HG03442 (cell line): ENCODE measurements around the gene GOLT1A.

Source experiments
- ATAC-seq: cut with Tn5 transposase; IDR thresholded peaks from one replicate; pipeline ENCODE4 v1.9.1; 2021; ENCODE audit warnings: mild to moderate bottlenecking, moderate library complexity; ENCODE audit not compliant: unreplicated experiment

Gene GOLT1A

DNA sequence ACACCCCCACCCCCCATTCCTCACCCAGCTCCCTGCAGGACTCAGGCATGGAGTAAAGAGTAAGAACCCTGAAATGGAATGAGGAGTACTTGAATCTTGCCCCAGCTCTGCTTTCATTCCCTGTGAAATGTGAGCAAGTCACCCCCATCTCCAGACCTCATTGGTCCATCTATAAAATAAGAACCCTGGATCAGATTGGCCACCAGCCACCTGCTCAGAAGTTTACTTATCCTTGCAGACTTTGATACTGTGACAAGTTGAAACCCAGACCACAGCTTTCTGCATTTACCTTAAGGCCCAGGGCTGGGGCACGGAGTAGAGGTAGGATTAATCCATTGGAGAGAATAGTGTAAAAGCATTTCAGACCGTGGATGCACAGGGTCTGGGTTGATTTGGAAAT lies 19.7 kb downstream of the GOLT1A start:
- no peak for ATAC-seq

DNA sequence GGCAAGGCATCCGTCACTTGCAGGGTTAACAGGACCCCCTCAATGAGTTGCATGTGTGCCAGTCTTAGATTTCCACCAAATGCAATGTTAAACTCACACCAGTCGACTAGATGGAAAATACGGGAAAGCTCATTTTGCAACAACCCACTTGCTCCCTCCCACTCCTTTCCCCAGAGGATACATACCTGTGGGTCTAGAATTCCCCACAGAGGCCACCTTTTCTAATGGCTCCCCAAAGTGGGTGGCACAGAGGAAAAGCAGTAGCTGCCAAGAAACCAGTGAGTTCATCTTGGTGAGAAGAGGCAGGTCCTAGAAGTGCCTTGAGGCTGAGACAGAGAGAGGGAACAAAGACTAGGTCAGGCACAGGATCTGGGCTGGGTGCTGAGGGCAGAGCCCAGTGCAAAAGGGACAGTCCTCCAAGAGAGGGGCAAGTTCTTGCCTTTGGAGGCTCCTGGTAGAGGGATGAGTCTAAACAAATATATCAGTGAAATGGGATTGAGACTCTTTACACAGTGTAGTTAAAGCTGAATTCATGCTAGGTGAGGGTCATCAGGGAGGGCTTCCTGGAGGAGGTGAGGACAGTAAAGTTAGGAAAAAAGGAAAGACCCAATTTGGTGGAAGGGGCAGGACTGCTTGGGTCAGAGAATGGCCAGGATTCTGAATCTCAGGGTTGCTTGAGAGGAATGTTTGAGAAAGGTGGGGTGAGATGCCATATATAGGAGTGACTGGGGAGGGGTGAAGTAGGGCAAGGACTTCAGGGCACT lies 21.0 kb downstream of the GOLT1A start:
- ATAC-seq, result no peak

DNA sequence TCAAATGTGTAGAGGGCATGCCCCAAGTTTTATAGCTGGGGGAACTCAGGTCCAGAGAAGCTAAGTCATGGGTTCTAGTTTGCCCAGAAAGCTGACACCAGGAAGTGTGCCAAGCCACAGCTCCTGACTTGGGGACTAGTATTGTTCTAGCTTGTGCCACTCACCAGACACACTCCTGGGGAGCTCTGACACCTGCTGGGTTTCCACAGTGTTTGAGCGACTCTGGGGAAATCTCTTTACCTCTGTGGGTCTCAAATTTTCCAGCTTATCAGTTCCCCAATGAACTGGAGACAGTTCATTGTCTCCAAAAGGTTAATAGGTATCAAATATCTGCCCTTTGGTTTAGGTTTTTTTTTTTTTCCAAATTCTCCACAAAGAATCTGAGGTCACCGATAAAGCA lies 21.7 kb downstream of the GOLT1A start:
- no peak for ATAC-seq

DNA sequence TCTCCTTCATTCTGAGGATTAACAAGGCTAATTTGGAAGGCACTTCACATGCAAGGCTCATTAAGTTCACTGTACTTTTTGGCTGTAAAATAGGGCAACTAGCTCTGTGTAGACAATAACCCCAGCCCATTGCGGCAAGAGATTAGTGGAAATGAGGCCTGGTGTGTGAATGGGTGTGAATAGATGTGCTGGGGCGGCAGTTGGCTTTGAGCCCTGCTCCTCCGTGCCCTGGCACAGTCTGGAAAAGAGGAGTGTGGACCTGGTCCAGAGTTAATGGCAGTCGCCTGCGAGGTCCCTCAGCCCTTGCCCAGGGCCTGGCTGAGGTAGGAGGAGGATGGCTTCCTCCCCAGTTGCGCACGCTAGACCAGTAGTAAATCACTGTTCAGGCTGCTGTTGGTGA lies 22.3 kb downstream of the GOLT1A start:
- no peak for ATAC-seq

DNA sequence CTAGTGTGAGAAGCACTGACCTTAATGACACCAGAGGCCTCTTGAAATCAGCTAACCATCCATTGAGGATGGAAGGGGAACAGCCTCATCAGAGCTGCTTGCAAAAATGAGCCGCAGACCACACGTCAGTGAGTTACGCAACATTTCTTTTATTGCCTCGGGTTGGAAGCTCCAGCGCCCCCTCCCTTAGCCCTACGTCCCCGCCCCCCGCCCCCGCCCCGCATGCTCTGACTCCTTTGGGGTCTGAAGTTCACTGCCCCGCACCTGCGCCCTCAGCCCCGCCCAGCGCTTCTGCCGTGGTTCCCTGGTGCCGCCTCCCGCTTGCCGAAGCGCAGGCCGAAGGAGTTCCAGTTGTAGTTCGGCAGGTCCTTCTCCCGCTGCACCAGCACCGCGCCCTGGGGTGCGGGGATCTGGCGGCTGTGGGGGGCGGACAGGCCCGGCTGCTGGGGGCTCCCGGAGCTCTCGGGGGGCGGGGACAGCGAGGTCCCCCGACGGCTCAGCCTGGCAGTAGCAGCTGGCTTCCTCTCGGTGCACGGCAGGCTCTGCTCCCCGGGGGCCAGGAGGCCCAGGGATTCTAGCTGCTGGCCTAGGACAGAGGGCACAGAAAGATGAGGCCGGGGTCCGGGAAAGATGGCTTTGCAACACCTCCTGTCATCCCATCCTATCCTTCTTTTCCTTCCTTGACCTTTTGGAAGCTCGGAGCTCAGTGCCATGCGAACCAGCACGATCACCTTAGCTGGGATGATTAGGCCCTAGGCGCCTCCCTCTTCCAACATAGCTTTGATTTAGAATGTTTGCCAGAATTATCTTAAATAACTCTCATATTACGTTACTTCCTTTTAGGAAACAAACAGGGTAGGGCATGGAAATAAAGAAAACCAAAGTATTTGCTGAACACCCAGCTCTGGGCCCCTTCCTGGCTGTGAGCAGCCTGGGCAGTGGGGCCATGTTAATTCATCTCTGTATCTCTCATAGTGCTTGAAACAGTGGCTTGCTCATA lies 23.3 kb downstream of the GOLT1A start:
- ATAC-seq, result no peak

DNA sequence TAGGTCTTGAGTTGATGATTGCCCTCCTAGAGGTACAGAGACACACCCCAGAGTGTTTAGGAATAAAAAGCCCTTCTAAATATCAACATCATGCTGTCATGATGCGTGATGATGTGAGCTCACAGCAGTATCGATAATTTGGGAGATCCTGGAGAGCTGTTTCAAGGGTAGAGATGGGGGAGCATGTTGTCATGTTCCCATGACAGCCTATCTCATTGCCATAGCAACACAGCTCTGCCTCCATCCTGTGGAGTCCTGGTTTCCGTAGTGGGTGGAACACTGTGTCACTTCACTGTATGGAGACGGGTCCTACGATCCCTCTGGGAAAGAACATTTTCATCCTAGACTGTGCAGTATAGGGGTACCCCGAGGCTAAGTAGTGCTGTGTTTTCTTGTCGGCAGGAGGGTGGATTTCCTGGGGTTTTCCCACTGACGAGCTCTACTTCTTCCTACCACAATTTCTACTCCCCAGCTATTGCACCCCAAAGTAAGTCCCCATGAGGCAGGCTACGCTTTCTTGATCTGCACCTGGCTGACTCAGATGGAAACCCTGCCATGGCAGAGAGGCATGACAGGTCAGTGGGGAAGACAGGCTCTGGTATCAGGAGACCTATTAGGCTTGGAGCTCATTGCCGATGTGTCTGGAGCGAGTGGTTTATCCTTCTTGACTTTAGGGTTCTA lies 24.7 kb downstream of the GOLT1A start:
- ATAC-seq, result no peak

DNA sequence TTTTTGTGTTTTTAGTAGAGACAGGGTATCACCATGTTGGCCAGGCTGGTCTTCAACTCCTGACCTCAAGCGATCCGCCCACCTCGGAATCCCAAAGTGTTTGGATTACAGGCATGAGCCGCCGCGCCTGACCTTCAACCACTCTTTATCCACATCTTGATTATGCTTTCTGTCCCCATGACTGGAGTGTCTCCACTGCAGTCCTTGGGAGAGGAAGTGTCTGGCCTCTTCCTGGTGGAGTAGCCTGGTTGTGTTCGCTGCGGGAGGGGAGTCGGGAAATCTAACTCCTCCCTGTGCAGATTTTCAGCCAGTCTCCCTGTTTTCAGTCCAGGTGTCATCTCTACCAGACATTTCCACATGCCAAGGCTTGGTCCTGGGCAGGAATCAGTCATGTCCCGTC lies 27.2 kb downstream of the GOLT1A start:
- no peak for ATAC-seq

DNA sequence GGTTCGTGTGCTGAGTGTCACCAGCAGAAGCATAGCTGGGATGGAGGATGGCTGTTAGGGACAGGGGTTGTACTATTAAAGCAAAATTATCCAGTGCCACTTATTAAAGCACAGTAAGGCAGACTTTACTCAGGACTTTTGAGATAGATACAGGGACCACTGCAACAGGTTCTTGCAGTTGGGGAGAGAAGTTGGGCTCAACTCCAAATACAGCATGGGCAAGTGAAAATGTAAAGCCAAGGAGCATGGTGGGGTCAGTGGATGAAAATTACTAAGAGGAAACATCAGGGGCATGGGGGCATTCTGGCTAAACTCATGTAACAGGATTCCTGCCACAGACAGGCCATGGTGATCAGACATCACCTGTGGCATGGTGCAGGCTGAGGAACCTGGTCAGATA lies 32.7 kb downstream of the GOLT1A start:
- ATAC-seq, result no peak

DNA sequence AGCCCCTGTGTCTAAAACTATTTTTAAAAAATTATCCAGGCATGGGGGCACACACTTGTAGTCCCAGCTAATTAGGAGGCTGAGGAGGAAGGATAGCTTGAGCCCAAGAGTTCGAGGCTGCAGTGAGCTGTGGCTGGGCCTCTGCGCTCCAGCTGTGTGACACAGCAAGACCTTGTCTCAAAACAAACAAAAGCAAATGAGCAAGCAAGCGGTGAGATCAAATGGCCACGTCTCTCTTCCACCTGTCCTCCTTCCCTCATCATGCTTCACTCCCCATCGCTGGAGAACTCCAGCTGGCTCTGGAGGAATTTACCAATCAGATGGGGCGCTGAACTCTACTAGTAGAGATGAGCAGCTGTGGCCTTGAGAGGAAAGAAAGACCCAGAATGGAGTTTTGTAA lies 33.7 kb downstream of the GOLT1A start:
- ATAC-seq, result no peak

DNA sequence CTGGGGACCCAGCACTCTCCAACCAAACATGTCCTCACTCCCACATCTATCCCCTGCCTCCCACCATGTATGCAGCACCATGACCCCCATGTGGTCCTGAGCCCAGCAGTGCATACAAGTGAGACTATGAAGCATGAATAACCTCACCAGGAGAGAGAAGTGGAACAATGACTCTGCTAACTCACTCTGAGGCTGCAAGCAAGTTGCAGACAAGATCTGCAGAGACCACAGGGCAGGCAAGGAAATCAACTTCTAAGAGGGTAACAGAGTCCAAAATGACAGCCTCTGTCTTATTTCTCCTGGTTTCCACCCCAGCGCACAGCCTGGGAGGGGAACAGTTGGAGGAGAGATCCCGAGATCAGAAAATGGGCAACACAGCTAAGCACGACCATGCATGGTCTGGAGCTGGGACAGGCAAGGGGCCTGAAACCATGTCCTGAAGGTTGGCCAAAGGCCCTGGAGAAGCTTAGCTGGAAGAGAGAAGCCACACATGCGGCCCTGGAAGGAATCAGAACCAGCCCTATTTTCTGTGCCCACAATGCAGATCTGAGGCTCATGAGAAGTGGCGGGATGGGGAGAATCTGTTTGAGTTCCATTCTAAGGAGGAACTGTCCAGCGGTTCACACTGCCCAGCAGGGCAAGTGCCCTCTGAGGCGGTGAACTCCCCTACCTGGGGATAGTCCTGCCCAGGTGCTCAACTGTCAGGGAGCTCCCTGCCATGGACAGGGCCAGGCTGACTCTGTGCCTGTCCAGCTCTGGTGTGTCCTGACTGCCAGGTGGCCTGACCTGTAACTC lies 35.1 kb downstream of the GOLT1A start:
- no peak for ATAC-seq

DNA sequence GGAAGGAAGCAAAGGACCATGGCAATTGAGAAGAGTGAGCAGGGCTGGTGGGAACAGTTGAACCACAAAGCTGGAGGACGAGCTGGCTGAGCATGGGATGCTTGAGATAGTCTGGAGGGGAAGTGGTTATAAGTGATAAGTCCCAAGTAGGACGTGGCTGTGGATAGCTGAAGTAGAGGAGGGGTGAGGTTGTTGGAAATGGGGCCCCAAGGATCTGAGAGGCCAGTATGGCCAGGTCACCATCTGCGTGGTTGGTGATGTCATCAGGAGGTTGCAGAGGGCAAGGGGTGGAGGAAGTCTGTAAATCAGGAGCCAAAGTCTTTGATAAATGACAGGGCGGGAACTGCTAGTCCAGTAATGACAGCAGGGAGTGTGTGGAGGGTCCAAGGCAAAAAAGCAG lies 36.7 kb downstream of the GOLT1A start:
- no peak for ATAC-seq

DNA sequence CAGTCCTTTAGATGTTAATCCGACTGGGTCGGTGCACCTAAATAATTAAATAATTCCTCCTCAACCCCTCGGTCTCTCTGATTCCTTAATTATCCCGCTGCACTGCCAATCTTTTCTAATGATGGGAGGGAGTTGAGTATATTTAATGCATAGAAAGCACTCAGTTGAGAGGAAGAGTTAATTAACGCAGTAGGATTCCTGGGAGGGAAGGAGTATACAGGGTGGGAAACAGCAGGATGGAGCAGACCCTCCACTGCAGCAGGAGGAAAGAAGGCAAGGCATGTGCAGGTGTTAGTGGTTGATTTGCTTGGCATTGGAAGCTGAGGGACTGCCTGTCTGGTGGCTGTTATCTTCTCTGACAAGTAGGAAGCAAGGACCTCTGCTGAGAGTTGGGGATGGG lies 37.7 kb downstream of the GOLT1A start:
- no peak for ATAC-seq

DNA sequence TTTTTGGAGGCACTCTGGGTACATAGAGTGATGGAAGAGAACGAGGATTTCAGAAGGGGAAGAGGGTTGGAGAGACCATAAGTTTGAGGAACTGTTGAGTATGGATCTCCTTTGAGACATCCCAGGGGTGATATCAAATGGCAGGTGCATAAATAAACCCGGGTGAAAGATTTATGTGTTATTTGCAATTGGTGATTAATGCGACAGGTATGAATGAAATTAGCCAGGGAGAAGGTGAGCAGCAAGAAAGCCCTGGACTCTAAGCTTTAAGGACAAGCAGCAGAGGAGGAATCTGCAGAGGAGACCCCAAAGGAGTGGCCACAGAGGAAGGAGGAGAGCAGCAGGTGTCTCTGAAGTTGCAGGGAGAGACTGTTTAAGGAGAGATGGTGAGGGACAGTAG lies 38.8 kb downstream of the GOLT1A start:
- no peak for ATAC-seq

DNA sequence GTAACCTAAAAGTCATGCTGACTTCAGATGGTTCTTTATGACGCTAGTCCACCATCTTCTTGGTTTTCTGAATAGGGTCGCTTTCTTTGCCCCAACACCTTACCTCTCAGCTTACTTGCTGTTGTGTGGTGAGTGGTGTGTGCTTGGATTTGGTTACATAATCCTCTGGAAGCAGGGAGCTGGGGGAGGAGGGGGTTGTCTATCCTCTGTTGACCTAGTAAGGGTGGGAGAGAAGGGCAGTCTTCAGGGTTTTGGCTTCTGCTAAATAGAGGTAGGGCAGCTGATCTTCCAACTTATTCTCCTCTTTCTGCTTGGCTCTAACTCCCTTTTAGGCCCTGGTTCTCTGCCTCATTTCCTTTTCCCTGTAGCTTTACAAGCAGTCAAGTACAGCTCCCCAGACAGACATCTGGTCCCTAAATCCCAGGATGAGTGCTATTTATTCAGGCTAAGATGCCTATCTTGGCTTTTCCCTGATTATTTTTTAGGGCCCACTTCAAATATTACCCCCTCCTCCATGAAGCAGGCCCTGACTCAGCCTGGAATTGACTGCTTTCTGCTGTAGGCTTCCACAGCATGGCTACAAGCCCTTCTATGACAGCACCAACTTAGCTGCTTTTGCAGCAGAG lies 41.3 kb downstream of the GOLT1A start:
- no peak for ATAC-seq

DNA sequence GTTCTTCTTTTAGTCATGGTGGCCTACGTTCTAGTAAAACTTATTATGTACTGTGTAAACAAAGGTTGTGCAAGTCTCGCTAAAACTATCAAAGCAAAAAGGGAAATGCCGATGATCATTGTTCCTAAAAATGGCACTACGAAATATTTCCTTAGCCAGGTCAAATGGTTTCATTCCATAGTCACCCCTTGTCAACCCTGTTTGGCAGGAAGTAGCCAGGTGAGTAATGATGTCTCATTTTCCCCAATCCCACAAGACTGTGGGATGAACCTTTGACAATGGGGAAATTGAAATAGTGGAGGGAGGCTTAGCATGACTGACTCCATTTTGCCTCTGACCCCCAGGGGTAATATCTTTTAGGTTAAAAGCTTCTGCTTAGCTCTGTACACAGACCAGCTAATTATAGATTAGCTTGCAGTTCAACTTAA lies 42.0 kb downstream of the GOLT1A start:
- ATAC-seq, result no peak

DNA sequence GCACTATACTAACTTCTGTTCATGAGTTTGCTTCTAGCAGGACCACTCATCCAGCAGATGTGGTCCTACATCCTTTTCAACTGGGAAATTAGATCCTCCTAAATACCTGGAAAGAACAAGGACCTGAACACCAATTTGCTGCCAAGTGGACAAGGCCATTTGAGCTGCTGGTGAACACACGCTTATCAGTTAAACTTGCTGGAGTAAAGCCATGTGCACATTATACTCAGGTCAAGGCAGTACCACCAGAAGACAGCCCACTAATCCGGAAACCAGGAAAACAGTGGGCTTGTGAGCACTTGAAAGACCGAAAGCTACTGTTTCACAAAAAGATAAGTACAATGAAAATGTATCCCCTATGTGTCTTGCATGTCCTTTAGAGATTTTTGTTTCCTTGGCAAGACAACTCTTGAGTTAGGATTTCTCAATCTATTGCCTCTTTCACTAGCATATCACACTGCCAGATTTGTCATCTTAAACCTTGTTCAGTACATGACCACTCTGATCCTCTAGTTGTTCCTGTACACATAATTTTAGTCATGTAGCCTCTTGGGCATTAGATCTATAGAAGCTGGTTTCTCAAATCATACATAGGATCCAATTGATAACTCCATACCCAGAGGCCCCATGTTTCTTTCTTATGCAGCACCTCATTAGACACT lies 43.2 kb downstream of the GOLT1A start:
- ATAC-seq, result no peak

DNA sequence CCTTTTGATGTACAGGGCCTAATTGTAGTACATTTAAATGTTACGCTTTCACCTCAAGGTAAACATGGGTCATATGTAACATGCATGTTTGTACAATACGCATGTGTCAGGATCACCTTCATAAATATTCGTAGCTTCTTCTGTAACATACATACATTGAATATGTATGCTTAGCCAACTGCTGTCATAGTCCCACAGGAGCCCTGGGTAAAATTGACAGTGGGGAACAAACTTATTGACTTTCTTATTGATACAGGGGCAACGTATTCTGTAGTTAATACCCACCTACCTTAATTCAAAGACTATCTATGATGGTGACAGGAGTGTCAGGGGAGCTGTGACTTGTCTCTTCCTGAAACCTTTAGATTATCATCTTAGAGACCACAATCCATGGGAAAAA lies 43.9 kb downstream of the GOLT1A start:
- ATAC-seq, result no peak

DNA sequence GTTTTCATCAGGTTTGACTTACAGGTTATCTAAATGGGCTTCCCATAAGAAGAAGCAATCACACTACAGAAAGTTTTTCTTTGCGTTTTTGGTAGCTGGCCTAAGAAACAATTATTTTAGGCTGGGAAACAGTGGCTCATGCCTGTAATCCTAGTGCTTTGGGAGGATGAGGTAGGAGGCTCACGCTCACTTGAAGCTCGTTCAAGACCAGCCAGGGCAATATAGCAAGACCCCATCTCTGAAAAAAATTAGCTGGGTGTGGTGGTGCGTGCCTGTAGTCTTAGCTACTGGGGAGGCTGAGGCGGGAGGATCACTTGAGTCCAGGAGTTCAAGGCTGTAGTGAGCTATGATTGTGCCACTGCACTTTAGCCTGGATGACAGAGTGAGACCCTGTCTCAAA lies 46.1 kb downstream of the GOLT1A start:
- no peak for ATAC-seq

DNA sequence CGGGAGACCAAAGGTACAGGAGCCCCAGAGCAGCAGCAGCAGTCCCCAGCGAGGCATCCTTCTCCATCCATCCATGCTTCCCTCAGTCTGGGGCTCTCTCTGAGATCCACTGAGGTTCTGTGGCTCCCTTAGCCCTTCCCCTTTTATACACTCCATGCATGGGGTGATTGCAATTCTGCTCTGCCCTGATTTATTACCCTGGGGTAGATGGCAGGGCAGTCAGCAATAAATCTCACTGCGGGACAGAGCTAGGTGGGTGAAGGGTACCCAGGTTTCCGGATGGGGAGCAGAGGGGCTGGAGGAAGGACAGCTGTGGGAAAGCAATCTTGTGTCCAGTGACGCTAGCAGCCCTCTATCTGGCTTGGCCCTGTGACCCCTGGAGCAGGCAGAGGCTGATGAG lies 47.6 kb downstream of the GOLT1A start, which contains the start of gene REN:
Gene REN, minus strand, starts transcription at position 119 of the 400 bp plus-strand sequence. Its CDS starts 44 bp downstream, at position 75.
- no peak for ATAC-seq
